Activated T-cell treated with anti-CD3 and anti-CD28 coated beads for 24 hours (primary cell): ENCODE measurements around the gene ZNF292.
"Not testable (repeated sequence)": the region's sequence is repeated elsewhere in the genome, so short reads cannot be mapped to it uniquely, and the experiment has no call there.

Source experiments
- DNase-seq: peaks from one replicate; pipeline ENCODE4 v3.0.0-alpha.2; 2020; ENCODE audit warnings: low read depth

Gene ZNF292

GRCh38 chr6:87154993-87155841 lies at the start of gene ZNF292:
Gene ZNF292, plus strand, starts transcription at chr6:87155565. Its CDS starts 27 bp downstream, at chr6:87155592.
- DNase-seq: peak; percentile 97

DNA sequence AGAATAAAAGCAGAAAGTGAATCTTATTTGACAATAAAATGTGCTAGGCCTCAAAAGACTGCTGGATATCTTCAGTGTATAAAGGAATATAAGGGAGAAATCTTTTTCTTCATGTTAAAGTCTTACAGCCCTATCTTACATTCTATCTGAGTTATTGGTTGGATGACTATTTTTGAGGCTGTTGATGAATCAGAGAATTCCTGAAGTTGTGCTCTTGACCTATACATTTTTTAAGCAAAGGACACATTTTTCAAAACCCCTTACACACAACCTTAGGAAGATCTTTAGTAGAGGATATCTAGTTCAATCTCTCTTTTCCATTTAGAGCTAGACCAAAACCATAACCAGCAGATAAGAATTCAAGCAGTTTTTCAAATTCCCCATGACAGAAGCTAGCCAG lies 49.5 kb upstream of the ZNF292 start:
- no peak for DNase-seq

GRCh38 chr6:87110636-87111035 lies 44.7 kb upstream of the ZNF292 start:
- no peak for DNase-seq

- no peak for DNase-seq
Measured at GRCh38 chr6:87115402-87116135, 39.8 kb upstream of the ZNF292 start.

- no peak for DNase-seq
Measured at GRCh38 chr6:87116922-87117321, 38.4 kb upstream of the ZNF292 start.

DNA sequence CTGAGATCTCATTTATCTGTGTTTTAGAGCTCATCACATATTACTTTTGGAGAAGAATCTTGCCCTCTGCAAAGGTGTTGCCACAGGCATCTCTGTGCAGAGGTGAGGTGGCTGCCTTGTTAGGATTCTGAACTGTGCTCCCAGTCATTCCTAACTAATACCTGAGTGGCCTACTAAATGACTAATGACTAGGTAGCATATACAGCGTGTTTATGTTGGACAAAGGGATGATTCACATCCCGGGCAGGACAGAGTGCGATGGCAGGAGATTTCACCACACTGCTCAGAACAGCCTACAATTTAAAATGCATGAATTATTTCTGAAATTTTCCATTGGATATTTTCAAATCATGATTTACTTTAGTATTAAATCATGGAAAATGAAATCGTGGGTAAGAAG lies 37.3 kb upstream of the ZNF292 start:
- DNase-seq: no peak

GRCh38 chr6:87122477-87122876 lies 32.9 kb upstream of the ZNF292 start:
- no peak for DNase-seq

DNA sequence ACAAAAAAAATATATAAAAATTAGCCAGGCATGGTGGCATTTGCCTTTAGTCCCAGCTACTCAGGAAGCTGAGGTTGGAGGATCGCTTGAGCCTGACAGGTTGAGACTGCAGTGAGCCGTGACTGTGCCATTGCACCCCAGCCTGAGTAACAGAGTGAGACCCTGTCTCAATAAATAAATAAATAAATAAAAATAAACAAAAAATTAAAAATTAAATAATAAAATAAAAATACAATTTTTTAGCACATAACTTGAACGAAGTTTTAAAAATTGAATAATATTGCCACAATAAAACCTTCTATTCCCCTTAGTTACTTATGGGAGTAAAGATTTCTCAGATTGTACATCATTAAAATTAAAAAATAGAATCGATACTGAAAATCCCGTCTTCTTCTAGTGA lies 31.3 kb upstream of the ZNF292 start:
- no peak for DNase-seq

- DNase-seq: no peak
Measured at GRCh38 chr6:87126501-87126900, 28.9 kb upstream of the ZNF292 start.

GRCh38 chr6:87127737-87128136 lies 27.6 kb upstream of the ZNF292 start:
- DNase-seq: no peak

DNA sequence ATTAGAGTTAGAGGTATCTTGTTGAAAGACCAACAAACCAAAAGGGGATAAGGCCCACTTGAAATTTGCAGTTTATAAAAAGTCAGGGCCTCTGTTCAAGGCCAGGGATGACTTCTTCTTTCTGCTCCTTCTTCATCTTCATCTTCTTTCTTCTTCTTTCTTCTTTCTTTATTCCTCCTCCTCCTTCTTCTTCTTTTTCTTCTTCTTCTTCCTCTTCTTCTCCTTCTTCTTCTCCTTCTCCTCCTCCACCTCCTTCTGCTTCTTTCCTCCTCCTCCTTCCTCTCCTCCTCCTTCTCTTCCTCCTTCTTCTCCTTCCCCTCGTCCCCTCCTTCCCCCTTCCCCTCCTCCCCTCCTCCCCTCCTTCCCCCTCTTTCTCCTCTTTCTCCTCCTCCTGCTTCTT lies 18.4 kb upstream of the ZNF292 start:
- DNase-seq: no peak

DNA sequence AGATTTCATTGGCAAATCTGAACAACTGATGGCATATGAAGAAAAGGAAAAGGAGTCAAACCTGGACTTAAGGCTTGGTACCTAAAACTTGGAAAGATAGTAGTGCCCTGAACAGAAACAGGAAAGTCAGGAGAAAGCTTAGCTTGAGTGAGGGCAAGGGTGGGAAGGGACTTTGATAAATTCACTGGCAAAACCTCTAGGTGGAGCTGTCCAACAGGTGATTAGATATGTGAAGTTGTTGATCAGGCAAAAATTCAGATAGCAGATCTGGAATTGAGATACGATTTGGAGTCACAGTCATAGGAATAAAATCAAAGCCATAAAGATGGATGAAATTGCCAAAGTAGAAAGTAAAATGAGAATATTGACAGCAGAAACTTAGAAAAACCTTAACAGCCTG lies 16.1 kb upstream of the ZNF292 start:
- peak; percentile 36 for DNase-seq

GRCh38 chr6:87139927-87140326 lies 15.4 kb upstream of the ZNF292 start:
- DNase-seq: not testable (repeated sequence)

GRCh38 chr6:87146363-87146762 lies 9.0 kb upstream of the ZNF292 start:
- no peak for DNase-seq

DNA sequence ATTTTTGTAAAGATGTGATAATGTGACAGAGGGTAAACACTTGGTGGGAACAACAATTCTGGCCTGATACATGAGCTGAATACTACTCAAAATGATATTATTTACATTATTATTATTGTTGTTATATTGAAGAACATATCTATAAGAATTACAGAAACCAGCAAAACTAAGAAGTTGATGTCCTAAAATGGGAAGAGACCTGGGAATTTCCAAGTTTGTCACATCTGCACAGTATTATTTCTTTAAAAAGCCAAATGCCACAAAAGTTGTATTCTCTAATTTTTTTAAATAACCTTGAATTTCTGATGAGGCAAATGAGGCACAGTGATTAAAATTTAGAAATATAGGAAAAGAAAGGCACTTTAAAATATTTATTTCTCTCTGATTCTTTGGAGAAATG lies 5.0 kb upstream of the ZNF292 start:
- no peak for DNase-seq

DNA sequence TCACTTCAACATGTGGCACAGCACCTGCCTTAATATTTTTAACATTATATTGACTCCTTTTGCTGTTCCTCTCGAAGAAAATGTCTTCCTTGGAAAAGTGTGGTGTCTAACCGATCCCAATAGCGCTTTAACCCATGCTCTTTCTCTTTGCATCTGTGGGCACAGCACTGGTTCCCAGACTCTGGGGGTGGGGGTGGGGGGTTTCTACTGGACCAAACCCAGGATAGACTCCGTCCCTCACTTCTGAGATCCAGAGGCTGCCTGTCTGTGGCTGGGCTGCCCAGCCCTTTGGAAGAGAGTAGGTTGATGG lies 3.9 kb upstream of the ZNF292 start:
- DNase-seq: no peak

GRCh38 chr6:87151781-87152525 lies 3.4 kb upstream of the ZNF292 start:
- DNase-seq: peak; percentile 62

GRCh38 chr6:87152526-87152955 lies 2.8 kb upstream of the ZNF292 start:
- no peak for DNase-seq

DNA sequence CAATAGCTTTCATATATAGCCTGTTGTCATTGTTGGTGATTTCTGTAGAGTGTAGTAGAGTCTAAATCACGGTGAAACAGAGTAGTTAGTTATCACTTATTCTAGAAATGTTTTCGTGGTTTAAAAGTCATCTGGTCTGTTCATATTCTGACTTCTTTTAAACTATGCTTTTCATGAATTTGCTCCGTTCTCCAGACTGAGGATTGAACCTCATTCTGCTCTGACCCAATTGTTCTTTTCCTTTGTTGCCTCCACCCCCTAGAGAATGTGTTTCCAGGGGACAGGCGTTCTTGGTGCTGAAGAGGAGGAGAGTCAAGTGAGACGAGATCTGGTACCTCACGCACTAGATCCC lies 748 bp upstream of the ZNF292 start:
- no peak for DNase-seq

DNA sequence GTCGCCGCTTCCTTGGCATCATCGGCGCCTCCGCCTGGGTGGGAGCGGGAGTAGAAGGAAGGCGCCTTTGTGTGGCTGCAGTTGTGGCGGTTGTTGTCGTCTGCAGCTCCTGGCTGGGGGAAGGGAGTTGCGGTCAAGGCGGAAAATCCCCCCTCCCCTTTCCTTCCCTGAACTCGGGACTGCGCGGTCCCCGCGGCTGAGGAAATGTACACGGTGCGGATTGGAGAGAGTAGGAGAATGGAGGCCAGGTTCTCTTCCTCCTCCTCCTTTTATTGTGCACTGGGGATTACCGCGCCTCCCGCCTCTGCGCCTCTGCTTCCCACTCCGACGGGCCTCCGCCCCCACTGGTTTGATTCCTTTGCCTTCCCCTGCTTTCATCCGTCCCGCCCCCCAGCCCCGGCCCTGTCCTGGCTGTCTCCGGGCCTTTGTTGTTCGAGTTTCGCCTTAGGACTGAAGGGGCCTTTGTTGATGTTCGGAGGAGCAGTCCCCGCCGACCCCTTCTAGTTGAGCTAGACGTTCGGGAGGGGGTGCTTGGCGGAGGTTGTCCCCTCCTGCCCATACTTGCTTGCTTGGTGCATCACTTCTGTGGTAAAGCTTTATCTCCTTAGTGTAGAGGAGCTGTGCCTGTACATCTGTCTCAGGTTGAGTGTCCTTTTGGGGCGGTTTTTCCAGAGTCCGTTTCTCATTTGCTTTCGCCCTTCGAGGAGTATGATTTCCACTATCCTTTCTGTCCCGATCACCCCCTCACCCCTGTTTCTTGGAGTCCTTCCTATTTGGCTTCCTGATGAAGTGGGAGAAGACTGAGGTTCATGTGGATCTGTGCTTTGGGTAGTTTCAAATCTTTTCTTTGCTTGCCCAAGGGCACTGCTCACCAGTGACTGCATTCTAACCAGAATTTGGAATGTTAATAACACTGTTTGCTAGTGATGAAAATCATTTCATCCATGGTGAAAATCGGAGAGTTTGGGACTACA lies 764 bp downstream of the ZNF292 start:
- peak; percentile 33 for DNase-seq

- DNase-seq: not testable (repeated sequence)
Measured at GRCh38 chr6:87157596-87157995, 2.2 kb downstream of the ZNF292 start.

DNA sequence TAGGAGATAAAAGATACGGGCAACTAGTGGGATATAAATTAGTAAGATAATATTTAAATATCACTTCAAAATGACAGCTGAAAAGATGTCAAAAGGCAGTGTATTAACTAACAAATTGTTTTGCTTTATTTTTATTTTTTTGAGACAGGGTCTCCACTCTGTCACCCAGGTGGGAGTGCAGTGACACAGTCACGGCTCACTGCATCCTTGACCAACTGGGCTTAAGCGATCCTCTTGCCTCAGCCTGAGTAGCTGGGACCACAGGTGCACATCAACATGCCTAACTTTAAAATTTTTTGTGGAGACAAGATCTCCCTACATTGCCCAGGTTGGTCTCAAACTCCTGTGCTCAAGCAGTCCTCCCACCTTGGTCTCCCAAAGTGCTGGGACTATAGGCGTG lies 5.9 kb downstream of the ZNF292 start:
- no peak for DNase-seq
